ENCODE measurements around the gene KHSRP. TPM values are rescaled to one million over a fixed set of nuclear protein-coding genes. Genes with fewer than 3 reads are reported as not detected.

The KHSRP gene
- total and polyA plus RNA-seq, 2 of the 4 experiments (the other 2 are of a cell fraction): 31.9 to 93.7 TPM

DNA sequence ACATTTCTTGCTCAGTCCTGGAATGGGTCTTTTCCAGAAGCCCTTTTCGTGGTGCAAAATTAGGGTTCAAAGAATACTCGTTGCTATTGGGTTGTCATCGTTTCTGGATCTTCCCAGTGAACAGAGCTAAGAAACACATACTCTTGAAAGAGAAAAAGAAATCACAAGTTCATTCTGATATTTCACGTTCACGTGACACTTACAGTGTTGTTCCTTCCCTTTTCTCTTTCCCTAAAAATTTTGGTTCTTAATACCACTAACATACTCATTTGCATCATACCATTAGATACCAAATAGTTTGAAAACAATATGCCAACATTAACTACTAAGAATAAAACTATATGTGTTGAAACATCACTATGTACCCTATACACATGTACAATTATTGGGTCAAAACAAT lies 18.2 kb downstream of the KHSRP start:
- ATAC-seq (ENCODE audit: low read depth) (no peak), DNase-seq (no peak)
- Histone ChIP-seq H2BK120ac (ENCODE audit: low read depth, low read length) (no peak overlapping the region), H3K18ac (ENCODE audit: low read depth, low read length) (no peak overlapping the region), H2AK5ac (ENCODE audit: low read depth, low read length) (no peak overlapping the region), H3K9me1 (ENCODE audit: insufficient read depth, low read length) (no peaks in the 10 kb centered on the region; the same call in 1 of the 2 replicates), H3K9me3 (ENCODE audit: control insufficient read depth, insufficient read depth, low read length) (no peaks in the 10 kb centered on the region), H3K79me1 (ENCODE audit: low read depth in 1 of 2, low read length in 2 of 2) (no peaks in the 10 kb centered on the region), H4K8ac (ENCODE audit: low read depth in 2 of 2, low read length in 2 of 2) (no peak overlapping the region), H3K4ac (ENCODE audit: low read depth, low read length) (no peak overlapping the region), H3K27me3 (ENCODE audit: control insufficient read depth, insufficient read depth, low read length) (no peaks in the 10 kb centered on the region), H4K91ac (ENCODE audit: insufficient read depth, low read depth, low read length) (no peak overlapping the region), H2AFZ (replicated peaks; ENCODE audit: low read length, poor library complexity) (no peak overlapping the region), H2BK20ac (ENCODE audit: low read depth, low read length) (no peak overlapping the region), H3K36me3 (ENCODE audit: control insufficient read depth, insufficient read depth, low read length) (no peaks in the 10 kb centered on the region), H3K56ac (ENCODE audit: extremely low read depth, insufficient read depth, low read length) (no peak overlapping the region), H4K5ac (ENCODE audit: low read depth, low read length) (no peak overlapping the region), H4K20me1 (ENCODE audit: insufficient read depth, low read length) (no peaks in the 10 kb centered on the region), H3K9ac (ENCODE audit: low read depth, low read length) (no peak overlapping the region), H3K4me1 (ENCODE audit: control insufficient read depth, insufficient read depth, low read length) (no peaks in the 10 kb centered on the region), H3K4me3 (ENCODE audit: insufficient read depth, low read depth, low read length) (no peak overlapping the region), H3K23ac (ENCODE audit: low read depth, low read length) (no peak overlapping the region), H3K27ac (ENCODE audit: insufficient read depth, low read length) (no peak overlapping the region), H3K14ac (replicated peaks; ENCODE audit: low read depth, low read length) (no peak overlapping the region), H3K4me2 (ENCODE audit: low read depth, low read length) (no peak overlapping the region), H2AK9ac (replicated peaks; ENCODE audit: low read depth, low read length, poor library complexity) (no peak overlapping the region), H2BK15ac (ENCODE audit: low read depth, low read length) (no peak overlapping the region), H2BK5ac (ENCODE audit: low read depth, low read length, poor library complexity, severe bottlenecking) (no peak overlapping the region)
- TF ChIP-seq POLR2A (IDR thresholded peaks at IDR 0.05; ENCODE audit: low read depth, low read length) (no peak), SMC3 (IDR thresholded peaks at IDR 0.05; ENCODE audit: low read depth, low read length) (no peak), NFE2L2 (IDR thresholded peaks at IDR 0.05; ENCODE audit: low read depth, low read length) (no peak), FOS (IDR thresholded peaks at IDR 0.05; ENCODE audit: low read depth, low read length) (no peak), MAFK (IDR thresholded peaks at IDR 0.05; ENCODE audit: low read depth, low read length) (no peak)
- dilution Hi-C loops (cut with HindIII; ENCODE audit: low sequenced_read_pairs, unreplicated experiment): no loop called here
- intact Hi-C loops (cut with micrococcal nuclease): no loop called here
- BruUV-seq (replicated peaks): no TSS peak
- ChIA-PET CTCF (no interaction called here), POLR2A (ENCODE audit: unreplicated experiment) (no interaction called here)
- in situ Hi-C loops (cut with MboI; ENCODE audit: low sequenced_read_pairs): no loop called here
- no CpG with 5 or more reads among the region's 5 CpGs for WGBS, 2 experiments (ENCODE audit: extremely low coverage in 2 of 2, insufficient read length in 1 of 2)

Data from IMR-90 (cell line).